AG04449 (cell line): ENCODE results near the gene ADAM11.
A peak's percentile ranks its signal among the peaks of the same experiment; 100 is the strongest.
"Not testable (repeated sequence)": the region's sequence is repeated elsewhere in the genome, so short reads cannot be mapped to it uniquely, and the experiment has no call there.

Experiments used
- CTCF ChIA-PET: fragments of 350-600 bp; formaldehyde crosslinking; extraction: SDS; loops from one replicate; lab custom pipeline; 2021; ENCODE audit warnings: antibody characterized with exemption; lab: Yijun Ruan, JAX
- POLR2A ChIA-PET: fragments of 400-600, 350-600 bp; formaldehyde crosslinking; extraction: SDS; loops from one replicate; lab custom pipeline; 2020; ENCODE audit warnings: antibody characterized with exemption, inconsistent platforms; lab: Yijun Ruan, JAX
- DNase-seq: peaks from one replicate; pipeline ENCODE4 v3.0.0-alpha.2; 2010; ENCODE audit warnings: low read depth, low spot score
- H3K4me3 ChIP-seq: 2 replicates; pipeline ENCODE4 v1.5.1; 2011; ENCODE audit warnings: low read depth, mild to moderate bottlenecking, control low read depth, low read length
- TF ChIP-seq, protein P1 (sequence below): IDR thresholded peaks from one replicate; pipeline ENCODE4 v1.5.1; 2011; ENCODE audit warnings: mild to moderate bottlenecking, moderate library complexity, low read length, control low read depth, inconsistent platforms; ENCODE audit not compliant: insufficient read depth; ENCODE audit errors: missing control alignments

The ADAM11 gene

GRCh38 chr17:44736551-44737240 is 22.1 kb upstream of the ADAM11 start:
- no peak for DNase-seq
- TF ChIP-seq, protein P1, sequence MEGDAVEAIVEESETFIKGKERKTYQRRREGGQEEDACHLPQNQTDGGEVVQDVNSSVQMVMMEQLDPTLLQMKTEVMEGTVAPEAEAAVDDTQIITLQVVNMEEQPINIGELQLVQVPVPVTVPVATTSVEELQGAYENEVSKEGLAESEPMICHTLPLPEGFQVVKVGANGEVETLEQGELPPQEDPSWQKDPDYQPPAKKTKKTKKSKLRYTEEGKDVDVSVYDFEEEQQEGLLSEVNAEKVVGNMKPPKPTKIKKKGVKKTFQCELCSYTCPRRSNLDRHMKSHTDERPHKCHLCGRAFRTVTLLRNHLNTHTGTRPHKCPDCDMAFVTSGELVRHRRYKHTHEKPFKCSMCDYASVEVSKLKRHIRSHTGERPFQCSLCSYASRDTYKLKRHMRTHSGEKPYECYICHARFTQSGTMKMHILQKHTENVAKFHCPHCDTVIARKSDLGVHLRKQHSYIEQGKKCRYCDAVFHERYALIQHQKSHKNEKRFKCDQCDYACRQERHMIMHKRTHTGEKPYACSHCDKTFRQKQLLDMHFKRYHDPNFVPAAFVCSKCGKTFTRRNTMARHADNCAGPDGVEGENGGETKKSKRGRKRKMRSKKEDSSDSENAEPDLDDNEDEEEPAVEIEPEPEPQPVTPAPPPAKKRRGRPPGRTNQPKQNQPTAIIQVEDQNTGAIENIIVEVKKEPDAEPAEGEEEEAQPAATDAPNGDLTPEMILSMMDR, result no peak
- CTCF ChIA-PET, result interaction anchor here (0.8 kb wide), 1 partner anchor 286 kb away, joined by 3 read pairs; no protein-coding TSS in a partner anchor
- H3K4me3 ChIP-seq, result no peak overlapping the region
- POLR2A ChIA-PET, result no interaction called here

DNA sequence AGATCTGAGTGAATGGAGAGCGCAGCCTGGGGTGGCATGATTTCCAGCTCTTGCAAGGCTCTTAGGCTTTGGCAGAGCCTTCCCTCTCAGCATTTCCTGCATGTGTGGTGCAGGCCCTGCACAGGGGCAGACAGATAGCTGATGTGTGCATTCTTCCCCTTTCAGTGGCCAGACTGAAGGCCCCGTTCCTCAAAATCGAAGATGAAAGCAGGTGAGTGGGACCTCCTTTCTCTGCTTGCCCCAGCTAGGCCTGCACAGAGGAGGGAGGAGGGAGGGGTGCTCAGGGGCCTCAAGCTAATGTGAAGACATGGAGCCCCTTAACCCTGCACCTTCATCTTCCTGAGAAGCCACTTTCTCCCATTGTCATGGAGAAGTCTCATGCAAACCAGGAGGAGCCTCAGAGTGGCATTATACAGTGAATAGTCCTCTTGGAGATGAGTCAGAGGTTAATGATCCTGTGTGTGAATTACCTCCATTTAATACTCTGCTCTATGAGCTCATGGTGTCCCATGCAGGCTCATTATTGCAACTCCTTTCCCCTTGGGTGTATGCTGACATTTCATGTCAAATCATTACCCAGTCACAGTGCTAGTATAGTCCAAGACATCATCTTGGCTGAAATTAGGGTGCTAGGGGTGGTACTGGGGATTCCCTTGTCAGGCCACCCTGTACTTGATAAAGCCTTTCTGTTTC is 20.4 kb upstream of the ADAM11 start:
- POLR2A ChIA-PET, result interaction anchor here (0.7 kb wide), 1 partner anchor 9 kb away, joined by 4 read pairs; no protein-coding TSS in a partner anchor
- no peak overlapping the region for H3K4me3 ChIP-seq
- CTCF ChIA-PET, result interaction anchor here (1.2 kb wide), 1 partner anchor 41 kb away, joined by 3 read pairs; no protein-coding TSS in a partner anchor
- DNase-seq, result peak; percentile 3
- TF ChIP-seq, protein P1, result no peak

- CTCF ChIA-PET, result no interaction called here
- H3K4me3 ChIP-seq, result no peak overlapping the region
- no peak for DNase-seq
- TF ChIP-seq, protein P1, result no peak
- POLR2A ChIA-PET, result no interaction called here
These were observed 17.5 kb upstream of the ADAM11 start for GRCh38 chr17:44741316-44741715.

DNA sequence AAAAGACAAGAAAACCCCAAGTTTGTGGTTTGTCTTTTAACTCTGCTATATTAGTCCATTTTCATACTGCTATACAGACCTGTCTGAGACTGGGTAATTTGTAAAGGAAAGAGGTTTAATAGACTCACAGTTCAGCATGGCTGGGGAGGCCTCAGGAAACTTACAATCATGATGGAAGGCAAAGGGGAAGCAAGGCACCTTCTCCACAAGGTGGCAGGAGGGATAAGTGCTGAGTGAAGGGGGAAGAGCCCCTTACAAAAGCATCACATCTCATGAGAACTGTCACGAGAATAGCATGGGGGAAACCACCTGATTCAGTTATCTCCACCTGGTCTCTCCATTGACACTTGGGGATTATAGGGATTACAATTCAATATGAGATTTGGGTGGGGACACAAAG is 13.5 kb upstream of the ADAM11 start:
- ChIA-PET CTCF (interaction anchor here (0.6 to 1.1 kb wide), 2 partner anchors 20 to 33 kb away, joined by 3 read pairs; no protein-coding TSS in a partner anchor), POLR2A (no interaction called here)
- no peak overlapping the region for H3K4me3 ChIP-seq
- TF ChIP-seq, protein P1, result no peak
- DNase-seq, result no peak

DNA sequence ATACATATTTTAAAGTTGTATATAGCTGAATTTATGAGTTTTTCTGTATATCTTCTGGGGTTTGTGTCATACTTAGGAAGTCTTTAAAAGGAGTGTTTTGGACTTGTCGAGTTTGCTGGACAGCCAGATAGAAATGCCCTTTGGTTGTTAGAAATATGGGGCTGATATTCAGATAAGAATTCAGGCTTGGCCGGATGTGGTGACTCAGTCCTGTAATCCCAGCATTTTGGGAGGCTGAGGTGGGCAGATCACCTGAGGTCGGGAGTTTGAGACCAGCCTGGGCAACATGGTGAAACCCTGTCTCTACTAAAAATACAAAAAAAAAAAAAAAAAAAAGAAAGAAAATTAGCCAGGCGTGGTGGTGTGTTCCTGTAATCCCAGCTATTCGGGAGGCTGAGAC is 13.1 kb upstream of the ADAM11 start:
- CTCF ChIA-PET, DNase-seq, POLR2A ChIA-PET, H3K4me3 ChIP-seq: not testable (repeated sequence)

GRCh38 chr17:44747566-44747965 is 11.2 kb upstream of the ADAM11 start:
- ChIA-PET CTCF (interaction anchor here (0.7 to 1.1 kb wide), 2 partner anchors 32 to 117 kb away, joined by 3 to 4 read pairs; no protein-coding TSS in a partner anchor), POLR2A (no interaction called here)
- DNase-seq, result no peak
- H3K4me3 ChIP-seq, result no peak overlapping the region
- TF ChIP-seq, protein P1, result no peak
